Measurements from ENCODE around the gene ALDH3B2. TPM values are rescaled to one million over a fixed set of nuclear protein-coding genes. Genes with fewer than 3 reads are reported as not detected.

The ALDH3B2 gene
- total RNA-seq, 1 experiment from 2014 or later, result not detected

- TF ChIP-seq REST (IDR thresholded peaks at IDR 0.05; ENCODE audit: low read depth), result no peak
- TF ChIP-seq ELF1 (IDR thresholded peaks at IDR 0.05; ENCODE audit: borderline replicate concordance, low read depth), result no peak
- peak; percentile 66 for TF ChIP-seq RAD21 (IDR thresholded peaks at IDR 0.05; ENCODE audit: low read depth)
- no peak; the same call in 1 of the 2 replicates for TF ChIP-seq SP1 (IDR thresholded peaks at IDR 0.05; ENCODE audit: low read depth)
Observed at GRCh38 chr11:67630228-67630942, 44.0 kb downstream of the ALDH3B2 start (continued).

GRCh38 chr11:67629386-67630227 lies 44.8 kb downstream of the ALDH3B2 start, which contains the start of gene NUDT8:
Gene NUDT8 (minus strand): TSS chr11:67629937. CDS start chr11:67629911, 26 bp downstream.
- H3K4me1 ChIP-seq (ENCODE audit: control insufficient read depth in 1 of 2, insufficient read depth in 2 of 2, low read length in 2 of 2), result peaks cover 5 to 25% of the 10 kb centered on the region in 2 experiments; a peak in 3 of 4 replicates
- H3K27me3 ChIP-seq (ENCODE audit: insufficient read depth, low read length), result no peaks in the 10 kb centered on the region
- DNase-seq (ENCODE audit: low read depth, low spot score) (peak; percentile 63), ATAC-seq (peak; percentile 71)
- ChIA-PET CTCF (interaction anchor here (0.6 to 2.9 kb wide), 21 partner anchors 9 to 228 kb away, joined by 3 to 34 read pairs (median 9); partner anchors contain the start of genes ACY3, GSTP1, PPP1CA and TBX10), POLR2A (interaction anchor here (0.6 to 1.2 kb wide), 7 partner anchors 9 to 606 kb away, joined by 3 to 6 read pairs (median 3); no protein-coding TSS in a partner anchor), RAD21 (ENCODE audit: low non-redundant PET in 1 of 2, low total read pairs in 2 of 2, uncharacterized antibody in 2 of 2, unreplicated experiment in 2 of 2) (interaction anchor here (1.0 to 1.3 kb wide), 2 partner anchors 30 to 84 kb away, joined by 3 to 6 read pairs; no protein-coding TSS in a partner anchor)
- intact Hi-C loops (cut with micrococcal nuclease), result loop anchor here (10.0 kb wide), 1 partner anchor 85 kb away; no protein-coding TSS in a partner anchor
- no peaks in the 10 kb centered on the region for H3K9me3 ChIP-seq (ENCODE audit: control insufficient read depth in 1 of 2, insufficient read depth in 1 of 2, low read depth in 1 of 2, low read length in 2 of 2)
- no TSS peak for BruUV-seq (replicated peaks)
- peak within 1 kb of the TSS; percentile 58 to 65 for H3K4me3 ChIP-seq (replicated peaks in 1 of 2; ENCODE audit: low read depth in 1 of 2, low read length in 2 of 2)
- no peaks in the 10 kb centered on the region for H3K9me2 ChIP-seq (ENCODE audit: insufficient read depth)
- H3K27ac ChIP-seq (ENCODE audit: low read depth, low read length), result peak within 1 kb of the TSS; percentile 96
- peak within 1 kb of the TSS; percentile 35 for H2AFZ ChIP-seq (ENCODE audit: low read depth, low read length, poor library complexity, severe bottlenecking)
- no peaks in the 10 kb centered on the region for H4K20me1 ChIP-seq (ENCODE audit: insufficient read depth)
- H3K9ac ChIP-seq (ENCODE audit: low read length), result peak within 1 kb of the TSS; percentile 75
- H3K4me2 ChIP-seq (ENCODE audit: low read length), result peak within 1 kb of the TSS; percentile 96
- no peaks in the 10 kb centered on the region for H3K79me2 ChIP-seq (ENCODE audit: insufficient read depth, low read length)
- H3K36me3 ChIP-seq (ENCODE audit: control insufficient read depth in 1 of 2, insufficient read depth in 2 of 2, low read length in 2 of 2), result no peaks in the 10 kb centered on the region
- no peak for TF ChIP-seq SRF (IDR thresholded peaks at IDR 0.05; ENCODE audit: low read depth)
- TF ChIP-seq EZH2phosphoT487 (IDR thresholded peaks at IDR 0.05; ENCODE audit: borderline replicate concordance), result no peak
- TF ChIP-seq ATF3 (IDR thresholded peaks at IDR 0.05), result no peak
- no peak for TF ChIP-seq SP1 (IDR thresholded peaks at IDR 0.05; ENCODE audit: low read depth)
- TF ChIP-seq ZBTB33 (IDR thresholded peaks at IDR 0.05; ENCODE audit: extremely low read depth, insufficient replicate concordance, low read length), result no peak
- peak; percentile 90 for TF ChIP-seq MAX (IDR thresholded peaks at IDR 0.05)
- TF ChIP-seq CBX3 (IDR thresholded peaks at IDR 0.05; ENCODE audit: low read depth), result no peak
- TF ChIP-seq POLR2A (IDR thresholded peaks at IDR 0.05; ENCODE audit: borderline replicate concordance, extremely low read depth, insufficient read depth, insufficient read length), result peak; percentile 81
- TF ChIP-seq POLR2AphosphoS5 (IDR thresholded peaks at IDR 0.05; ENCODE audit: low read depth, low read length), result peak; percentile 59; the same call in 1 of the 2 replicates
- peak; percentile 26; the same call in 1 of the 2 replicates for TF ChIP-seq ZFX (IDR thresholded peaks at IDR 0.05)
- TF ChIP-seq JUND (IDR thresholded peaks at IDR 0.05), result no peak
- no peak for TF ChIP-seq FOSL1 (IDR thresholded peaks at IDR 0.05; ENCODE audit: low read depth)
- TF ChIP-seq EGR1 (IDR thresholded peaks at IDR 0.05; ENCODE audit: low read depth), result no peak
- TF ChIP-seq EZH2 (IDR thresholded peaks at IDR 0.05), result no peak
- TF ChIP-seq ZNF274 (IDR thresholded peaks at IDR 0.05; ENCODE audit: low read depth, low read length), result no peak

All from HCT116 (cell line).